Measurements from ENCODE around the gene MLF1.

Gene MLF1

DNA sequence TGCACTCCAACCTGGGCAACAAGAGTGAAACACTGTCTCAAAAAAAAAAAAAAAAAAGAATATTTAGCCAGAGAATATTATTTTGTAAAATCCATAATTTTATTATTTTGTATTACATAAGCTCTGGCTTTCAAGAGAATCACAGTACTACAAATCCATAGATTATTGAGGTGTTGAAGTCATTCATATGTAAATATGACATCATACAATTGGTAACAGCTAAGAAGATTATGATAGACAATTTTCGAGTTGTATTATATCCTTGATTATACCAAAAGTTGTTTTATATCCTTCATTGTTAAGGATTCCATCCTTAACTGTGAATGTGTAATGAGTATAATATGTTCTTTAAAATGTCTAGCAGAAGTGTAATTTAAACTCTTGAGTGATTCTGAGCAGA is 3.7 kb downstream of the MLF1 start:
- DNase-seq (ENCODE audit: low read depth) = no peak

DNA sequence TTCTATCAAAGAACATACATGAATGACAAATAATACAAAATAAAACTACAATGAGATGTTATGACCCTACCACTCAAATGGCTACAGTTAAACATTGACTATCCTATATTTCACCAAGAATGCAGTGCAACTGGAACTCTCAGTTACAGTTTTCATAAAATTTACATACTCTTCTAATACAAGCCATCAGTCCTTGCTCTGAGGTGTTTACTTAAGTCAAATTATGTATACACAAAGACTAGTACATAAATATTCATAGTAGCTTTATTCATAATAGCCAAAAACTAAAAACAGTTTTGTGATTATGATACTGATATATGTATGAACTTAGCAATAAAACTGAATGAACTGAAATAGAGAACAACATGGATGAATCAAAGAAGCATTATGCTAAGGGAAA is 19.2 kb downstream of the MLF1 start:
- no peak for DNase-seq (ENCODE audit: low read depth)

DNA sequence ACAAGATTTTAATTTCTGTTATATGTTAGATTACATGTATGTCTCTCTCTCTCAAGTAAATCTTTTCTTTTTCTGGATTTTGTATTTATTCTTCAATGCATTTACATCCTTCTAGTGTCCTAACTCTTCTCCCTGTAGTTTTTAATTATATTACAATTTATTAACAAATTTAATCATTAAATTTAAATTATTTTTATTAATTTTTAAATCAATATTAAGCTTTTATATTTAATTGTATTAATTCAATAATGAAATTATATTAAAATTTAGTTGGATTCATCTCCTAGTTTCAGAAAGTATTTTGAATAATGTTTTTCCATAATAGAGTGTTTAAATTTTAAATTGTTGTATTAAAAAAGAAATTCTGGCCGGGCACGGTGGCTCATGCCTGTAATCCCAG is 29.8 kb downstream of the MLF1 start:
- no peak for DNase-seq (ENCODE audit: low read depth)

DNA sequence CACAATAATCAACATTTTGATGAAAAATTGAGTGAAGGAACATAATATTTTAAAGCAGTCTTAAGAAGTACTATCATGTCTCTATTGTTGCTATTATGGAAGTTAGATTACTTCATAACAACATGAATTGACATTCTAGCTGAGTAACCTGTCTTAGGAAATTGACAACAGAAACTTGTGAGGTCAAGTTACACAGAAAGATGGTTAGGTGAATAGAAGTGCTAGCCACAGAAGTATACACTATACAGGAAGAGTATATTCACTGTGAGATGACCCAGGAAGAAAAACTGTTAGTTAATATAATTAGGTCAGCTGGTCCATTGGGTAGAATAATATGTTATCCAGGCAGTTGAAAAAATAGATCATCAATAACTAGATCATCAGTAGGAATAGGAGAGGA is 31.2 kb downstream of the MLF1 start:
- no peak for DNase-seq (ENCODE audit: low read depth)

DNA sequence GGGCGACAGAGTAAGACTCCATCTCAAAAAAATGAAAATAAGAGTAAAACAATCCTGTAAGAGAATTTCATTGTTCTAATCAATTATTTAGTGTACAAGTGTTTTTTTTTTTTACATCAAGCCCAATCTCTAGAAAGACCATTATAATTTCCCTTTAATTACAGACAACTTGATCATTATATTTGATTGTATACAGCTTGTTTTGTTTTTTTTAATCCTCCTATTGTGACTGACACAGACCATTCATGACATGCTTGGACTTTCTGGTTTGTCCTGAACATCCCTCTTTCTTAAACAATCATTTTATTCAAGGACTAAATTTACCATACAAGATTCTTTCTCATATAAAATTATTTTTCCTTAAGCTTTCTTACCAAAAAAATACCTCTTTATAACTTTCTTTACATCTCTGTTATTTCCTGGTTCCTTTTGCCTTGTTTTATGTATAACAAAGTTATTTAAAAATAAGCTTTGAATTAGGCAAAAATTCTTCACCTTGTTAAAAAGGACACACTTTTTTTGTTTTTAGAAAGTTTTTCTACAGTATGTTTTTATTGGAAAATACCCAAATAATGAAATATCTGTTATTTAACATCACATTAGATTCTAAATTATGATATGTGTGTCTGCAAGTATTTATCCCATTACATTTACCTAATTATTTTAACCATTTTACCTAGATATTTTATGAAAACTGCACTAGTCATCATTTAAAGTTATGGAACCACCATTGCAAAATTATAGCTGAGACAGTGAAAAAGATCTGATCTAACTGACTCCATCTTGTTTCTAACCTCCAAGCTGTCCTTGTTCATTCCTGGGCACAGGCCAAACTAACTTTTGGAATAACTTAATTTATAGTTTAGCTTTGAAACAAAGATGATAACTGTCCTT is 47.2 kb downstream of the MLF1 start:
- no peak for DNase-seq (ENCODE audit: low read depth)

DNA sequence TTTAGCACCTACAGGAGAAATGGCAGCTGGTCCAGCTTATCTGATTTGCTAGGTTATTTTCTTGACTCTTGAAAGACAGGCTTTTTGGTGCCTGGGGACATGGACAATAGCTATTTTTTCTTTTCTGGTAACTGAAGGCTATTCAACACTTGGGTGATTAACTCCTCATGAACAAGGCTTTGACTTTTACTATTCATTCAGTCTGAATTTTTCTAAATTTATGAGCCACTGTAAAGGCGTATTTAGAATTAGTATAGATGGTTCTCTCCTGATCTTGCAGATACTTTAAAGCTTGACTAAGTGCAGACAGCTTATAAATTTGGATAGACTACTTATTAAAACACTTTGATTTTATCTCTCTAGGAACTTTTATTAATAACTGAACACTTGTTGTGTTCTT is 54.9 kb downstream of the MLF1 start:
- DNase-seq (ENCODE audit: low read depth) = no peak

DNA sequence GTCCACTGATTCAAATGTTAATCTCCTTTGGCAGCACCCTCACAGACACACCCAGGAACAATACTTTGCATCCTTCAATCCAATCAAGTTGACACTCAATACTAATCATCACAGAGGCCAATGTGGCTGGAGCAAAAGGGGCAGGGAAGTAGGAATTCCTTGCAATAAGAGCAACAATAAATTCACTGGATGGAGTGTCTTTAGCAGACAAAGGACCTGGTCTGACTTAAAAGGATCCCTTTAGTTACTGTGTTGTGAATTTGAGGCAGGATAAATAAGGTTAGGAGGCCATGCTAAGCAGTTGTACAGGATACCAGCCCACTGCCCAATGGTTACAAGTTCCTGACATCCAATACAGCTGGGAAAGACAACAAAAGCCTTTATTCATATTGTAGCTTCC is 61.0 kb downstream of the MLF1 start:
- no peak for DNase-seq (ENCODE audit: low read depth)

DNA sequence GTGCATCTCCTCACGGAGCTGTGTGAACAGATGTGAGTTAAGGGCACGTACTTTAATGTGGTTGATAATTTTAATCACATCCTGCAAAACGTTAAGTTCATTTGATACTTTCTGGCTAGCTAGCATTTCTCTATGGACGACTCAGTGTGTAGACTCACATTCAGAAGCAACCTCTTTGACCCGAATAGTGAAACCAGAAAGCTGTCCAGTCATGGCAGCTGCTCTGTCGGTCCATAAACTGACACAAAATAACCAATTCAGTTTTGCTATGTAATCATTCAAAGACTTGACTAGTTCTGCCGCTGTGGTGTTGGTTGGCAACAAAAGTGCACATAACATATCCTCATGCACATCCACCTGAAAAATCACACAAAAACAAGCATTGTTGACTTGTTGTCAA is 69.7 kb downstream of the MLF1 start:
- DNase-seq (ENCODE audit: low read depth) = no peak

DNA sequence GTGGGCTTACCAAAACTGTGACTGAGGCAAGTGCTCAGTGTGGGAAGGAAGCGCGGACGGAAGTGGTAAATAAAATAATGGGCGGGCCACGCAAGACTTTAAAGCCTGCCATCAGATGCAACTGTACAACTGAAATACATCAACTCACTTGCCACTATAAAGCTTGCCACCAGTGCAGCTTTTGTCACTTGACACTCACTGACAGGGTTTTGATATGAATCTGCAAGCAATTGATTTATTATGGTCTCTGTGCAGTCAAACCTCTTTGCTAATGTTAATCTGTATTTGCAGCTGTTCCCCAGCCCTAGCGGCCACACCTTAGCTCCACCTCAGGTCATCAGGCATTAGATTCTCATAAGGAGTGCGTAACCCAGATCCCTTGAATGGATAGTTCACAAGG is 71.0 kb downstream of the MLF1 start:
- DNase-seq (ENCODE audit: low read depth) = no peak

DNA sequence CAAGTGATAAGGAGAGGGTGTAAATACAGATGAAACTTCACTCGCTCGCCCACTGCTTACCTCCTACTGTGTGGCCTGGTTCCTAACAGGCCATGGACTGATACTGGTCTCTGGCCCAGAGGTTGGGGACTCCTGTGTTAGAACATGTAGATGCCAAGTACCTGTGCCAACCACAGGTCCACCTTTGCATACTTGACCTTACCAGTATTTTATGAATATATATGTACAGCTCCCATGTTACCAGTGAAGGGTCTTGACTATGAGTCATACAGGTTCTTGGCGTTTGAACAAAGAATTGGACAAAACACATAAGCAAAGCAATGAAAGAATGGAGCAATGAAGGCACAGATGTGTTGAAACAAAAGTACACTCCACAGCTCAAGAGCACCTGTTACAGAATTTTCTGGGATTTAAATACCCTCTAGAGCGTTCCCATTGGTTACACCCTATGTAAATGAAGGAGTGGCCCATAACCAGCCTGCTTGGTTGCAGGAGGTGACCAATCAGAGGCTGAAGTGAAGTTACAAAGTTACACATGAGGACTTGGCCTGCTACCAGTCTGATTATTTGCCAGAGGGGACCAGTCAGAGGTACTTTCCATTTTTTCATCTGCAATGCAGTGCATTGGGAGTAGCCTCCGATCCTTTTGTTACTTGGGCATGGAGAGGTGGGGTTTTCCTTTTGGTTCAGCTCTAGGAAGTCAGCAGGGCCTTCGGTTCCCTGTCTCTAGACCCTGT is 71.6 kb downstream of the MLF1 start:
- no peak for DNase-seq (ENCODE audit: low read depth)

DNA sequence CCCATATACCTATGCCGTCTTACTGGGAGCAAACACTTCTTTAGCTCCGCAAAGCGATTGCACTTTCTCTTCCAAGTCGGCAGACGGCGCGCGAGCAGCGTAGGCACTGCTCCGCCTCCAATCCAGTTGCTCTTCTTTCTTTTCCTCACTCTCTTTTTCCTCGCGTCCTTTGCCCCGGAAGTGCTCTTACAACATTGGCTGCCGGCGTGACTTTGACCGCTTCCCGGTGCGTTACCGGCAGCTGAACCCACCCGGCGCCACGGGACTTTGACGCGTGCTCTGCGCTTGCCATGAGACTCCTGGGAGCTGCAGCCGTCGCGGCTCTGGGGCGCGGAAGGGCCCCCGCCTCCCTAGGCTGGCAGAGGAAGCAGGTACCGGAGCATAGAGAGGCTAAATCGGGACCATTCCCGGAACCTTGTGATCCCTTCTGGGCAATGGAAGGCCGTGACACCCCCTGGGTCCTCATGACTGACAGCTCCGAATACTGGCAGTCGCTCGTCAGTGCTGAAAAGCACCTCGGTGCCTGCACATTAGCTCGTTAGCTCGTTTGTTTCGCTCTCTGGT is 73.4 kb downstream of the MLF1 start, which contains the start of gene GFM1:
Gene GFM1 (plus strand): TSS at position 183 of the 564 bp plus-strand sequence. CDS start 108 bp downstream, at position 291.
- DNase-seq (ENCODE audit: low read depth) = peak; percentile 86

DNA sequence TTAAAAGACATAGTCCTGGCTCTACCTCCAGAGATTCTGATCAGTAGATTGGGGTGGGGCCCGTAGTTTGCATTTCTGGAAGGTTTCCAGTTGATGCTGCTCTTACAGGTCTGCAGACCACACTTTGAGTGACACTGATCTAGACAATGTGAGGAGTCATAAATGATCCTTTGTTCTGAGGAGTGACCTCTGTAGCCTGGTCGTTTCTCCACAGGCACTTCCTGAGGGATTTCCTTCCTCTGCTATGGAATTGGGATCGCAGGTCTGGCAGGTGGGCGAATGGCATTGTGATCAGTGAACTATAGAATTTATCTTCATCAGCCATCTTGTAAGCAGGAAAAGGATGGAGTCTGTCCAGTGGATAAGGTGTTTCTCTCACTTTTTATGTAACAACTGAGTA is 78.8 kb downstream of the MLF1 start:
- no peak for DNase-seq (ENCODE audit: low read depth)

DNA sequence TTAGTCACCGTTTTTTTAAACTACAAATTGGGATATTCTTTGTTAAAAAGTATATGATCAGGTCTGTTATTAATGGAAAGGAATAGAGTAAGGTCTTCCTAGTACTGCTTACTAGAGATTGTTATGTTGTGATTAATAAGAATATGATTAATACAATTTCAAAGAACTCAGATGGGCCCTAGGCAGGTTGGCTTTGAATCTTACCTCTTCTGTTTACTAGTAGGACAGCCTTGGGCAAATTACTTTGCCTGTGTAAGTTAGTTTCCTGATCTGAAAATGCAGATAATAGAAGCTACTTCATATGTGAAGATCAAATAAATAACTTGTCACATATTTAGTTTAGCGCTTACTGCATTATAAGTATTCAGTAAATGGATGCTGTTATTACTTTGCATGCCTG is 80.2 kb downstream of the MLF1 start:
- no peak for DNase-seq (ENCODE audit: low read depth)

DNA sequence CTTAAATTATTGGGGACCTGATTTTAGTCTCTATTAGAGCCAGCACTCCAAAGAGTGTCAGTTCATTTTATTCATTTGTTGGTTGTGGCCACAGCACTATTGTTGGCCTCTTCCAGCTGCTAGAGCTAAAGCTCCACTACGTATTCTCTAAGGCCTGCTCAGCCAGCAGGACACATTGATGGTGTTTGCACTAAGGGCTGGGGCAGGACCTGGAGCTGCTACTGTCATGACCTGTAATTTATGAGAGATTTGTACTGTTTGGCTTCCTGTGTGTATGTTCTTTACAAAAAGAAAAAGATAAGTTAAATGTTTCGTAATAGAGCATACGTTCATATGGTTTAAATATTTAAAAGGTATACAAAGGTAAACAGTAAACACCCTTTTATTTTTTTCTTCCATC is 81.5 kb downstream of the MLF1 start:
- no peak for DNase-seq (ENCODE audit: low read depth)
